Activated T-helper 2 cell treated with anti-CD3 and anti-CD28 coated beads, Interferon-gamma antibody, Interleukin-2, Interleukin-4, amounts not matched to agents 10 μg/mL and 5 μg/mL and 100 μg/mL, durations not matched to agents 14 hours and 24 hours and 36 hours (primary cell): ENCODE measurements around the gene LRRC56. TPM values are rescaled to one million over a fixed set of nuclear protein-coding genes. Genes with fewer than 3 reads are reported as not detected.

Experiments used
- DNase-seq: peaks from one replicate; pipeline ENCODE4 v3.0.0; 2021; ENCODE audit warnings: low spot score
- H3K27ac Mint-ChIP-seq: one replicate; pipeline ENCODE4 v1.8.0; 2021; ENCODE audit warnings: mixed read lengths
- H3K27me3 Mint-ChIP-seq: one replicate; pipeline ENCODE4 v1.8.0; 2021; ENCODE audit warnings: low read depth, mixed read lengths
- H3K36me3 Mint-ChIP-seq: one replicate; pipeline ENCODE4 v1.8.0; 2021; ENCODE audit warnings: low read depth, mixed read lengths
- H3K4me1 Mint-ChIP-seq: one replicate; pipeline ENCODE4 v1.8.0; 2021; ENCODE audit warnings: low read depth, mixed read lengths
- H3K4me3 Mint-ChIP-seq: one replicate; pipeline ENCODE4 v1.8.0; 2021; ENCODE audit warnings: low read depth, mild to moderate bottlenecking, moderate library complexity, mixed read lengths
- H3K9me3 Mint-ChIP-seq: one replicate; pipeline ENCODE4 v1.8.0; 2021; ENCODE audit warnings: mixed read lengths
- intact Hi-C: fragments of 100-400 bp; cut with micrococcal nuclease; formaldehyde crosslinking; loops from one replicate; pipeline ENCODE4 v1.15.1; 2023
- total RNA-seq: library from RNA; stranded (reverse); gene quantifications from 2 replicates; pipeline ENCODE4 v1.2.3, GENCODE V29; 2022

Gene LRRC56
- total RNA-seq, 1 donor from 2014 or later: 1.3 TPM

DNA sequence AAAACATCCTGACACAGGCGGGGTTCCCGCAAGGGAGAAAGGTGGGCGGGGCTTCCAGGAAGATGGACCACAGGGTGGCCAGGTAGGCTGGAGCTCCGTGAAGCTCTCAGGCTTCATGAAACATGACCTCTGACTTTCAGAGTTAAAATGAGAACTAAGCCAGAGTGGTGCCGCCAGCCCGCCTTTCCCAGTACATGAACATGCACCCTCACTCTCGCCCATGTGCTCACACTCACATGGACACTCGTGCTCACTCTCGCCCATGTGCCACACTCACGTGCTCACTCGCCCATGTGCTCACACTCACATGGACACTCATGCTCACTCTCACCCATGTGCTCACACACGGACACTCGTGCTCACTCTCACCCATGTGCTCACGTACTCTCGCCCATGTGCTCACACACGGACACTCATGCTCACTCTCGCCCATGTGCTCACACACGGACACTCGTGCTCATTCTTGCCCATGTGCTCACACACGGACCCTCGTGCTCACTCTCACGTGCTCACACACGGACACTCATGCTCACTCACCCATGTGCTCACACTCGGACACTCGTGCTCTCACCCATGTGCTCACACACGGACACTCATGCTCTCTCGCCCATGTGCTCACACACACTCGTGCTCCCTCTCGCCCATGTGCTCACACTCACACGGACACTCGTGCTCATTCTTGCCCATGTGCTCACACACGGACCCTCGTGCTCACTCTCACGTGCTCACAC lies 40.3 kb upstream of the LRRC56 start:
- peak overlapping the region; percentile 60 for H3K27ac Mint-ChIP-seq
- H3K9me3 Mint-ChIP-seq: no peaks in the 10 kb centered on the region

DNA sequence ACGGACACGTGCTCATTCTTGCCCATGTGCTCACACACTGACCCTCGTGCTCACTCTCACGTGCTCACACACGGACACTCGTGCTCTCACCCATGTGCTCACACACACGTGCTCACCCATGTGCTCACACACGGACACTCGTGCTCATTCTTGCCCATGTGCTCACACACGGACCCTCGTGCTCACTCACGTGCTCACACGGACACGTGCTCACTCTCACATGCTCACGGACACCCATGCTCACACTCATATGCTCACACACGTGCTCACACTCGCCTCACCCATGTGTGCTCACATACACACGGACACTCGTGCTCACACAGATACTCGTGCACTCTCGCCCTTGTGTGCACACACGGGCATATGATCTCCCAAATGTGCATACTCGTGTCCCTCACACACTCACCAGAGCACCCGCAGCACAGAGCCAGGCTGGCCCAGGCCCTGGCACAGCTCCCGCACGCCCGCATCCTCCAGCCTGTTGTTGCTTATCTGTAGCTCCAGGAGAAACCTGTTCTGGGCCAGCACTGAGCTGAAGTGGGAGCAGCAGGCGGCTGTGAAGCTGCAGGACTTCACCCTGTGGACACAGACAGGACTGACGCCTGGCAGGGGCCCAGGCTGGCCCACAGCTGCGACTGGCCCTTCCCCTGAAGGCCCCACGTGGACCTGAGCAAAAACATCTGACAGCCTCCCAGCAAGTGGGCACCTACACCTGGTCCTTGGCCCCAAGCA lies 39.6 kb upstream of the LRRC56 start:
- Mint-ChIP-seq H3K36me3 (peaks cover 52% of the 10 kb centered on the region), H3K27ac (peak overlapping the region; percentile 42)
- intact Hi-C loops: no loop called here

More for the DNA sequence above, 40.3 kb upstream of the LRRC56 start:
- Mint-ChIP-seq H3K4me3 (no peak overlapping the region), H3K36me3 (peaks cover 52% of the 10 kb centered on the region), H3K27me3 (no peaks in the 10 kb centered on the region), H3K4me1 (peaks cover 3% of the 10 kb centered on the region)
- intact Hi-C loops: no loop called here
- DNase-seq: no peak

GRCh38 chr11:498297-499181 lies 38.8 kb upstream of the LRRC56 start:
- no peak overlapping the region for H3K4me3 Mint-ChIP-seq
- no peaks in the 10 kb centered on the region for H3K9me3 Mint-ChIP-seq
- H3K4me1 Mint-ChIP-seq: peaks cover 3% of the 10 kb centered on the region
- no peak overlapping the region for H3K27ac Mint-ChIP-seq
- peaks cover 52% of the 10 kb centered on the region for H3K36me3 Mint-ChIP-seq
- DNase-seq: no peak
- intact Hi-C loops: no loop called here
- H3K27me3 Mint-ChIP-seq: no peaks in the 10 kb centered on the region

More for the DNA sequence above, 39.6 kb upstream of the LRRC56 start:
- Mint-ChIP-seq H3K4me3 (no peak overlapping the region), H3K4me1 (peaks cover 3% of the 10 kb centered on the region), H3K9me3 (no peaks in the 10 kb centered on the region), H3K27me3 (no peaks in the 10 kb centered on the region)
- DNase-seq: no peak

DNA sequence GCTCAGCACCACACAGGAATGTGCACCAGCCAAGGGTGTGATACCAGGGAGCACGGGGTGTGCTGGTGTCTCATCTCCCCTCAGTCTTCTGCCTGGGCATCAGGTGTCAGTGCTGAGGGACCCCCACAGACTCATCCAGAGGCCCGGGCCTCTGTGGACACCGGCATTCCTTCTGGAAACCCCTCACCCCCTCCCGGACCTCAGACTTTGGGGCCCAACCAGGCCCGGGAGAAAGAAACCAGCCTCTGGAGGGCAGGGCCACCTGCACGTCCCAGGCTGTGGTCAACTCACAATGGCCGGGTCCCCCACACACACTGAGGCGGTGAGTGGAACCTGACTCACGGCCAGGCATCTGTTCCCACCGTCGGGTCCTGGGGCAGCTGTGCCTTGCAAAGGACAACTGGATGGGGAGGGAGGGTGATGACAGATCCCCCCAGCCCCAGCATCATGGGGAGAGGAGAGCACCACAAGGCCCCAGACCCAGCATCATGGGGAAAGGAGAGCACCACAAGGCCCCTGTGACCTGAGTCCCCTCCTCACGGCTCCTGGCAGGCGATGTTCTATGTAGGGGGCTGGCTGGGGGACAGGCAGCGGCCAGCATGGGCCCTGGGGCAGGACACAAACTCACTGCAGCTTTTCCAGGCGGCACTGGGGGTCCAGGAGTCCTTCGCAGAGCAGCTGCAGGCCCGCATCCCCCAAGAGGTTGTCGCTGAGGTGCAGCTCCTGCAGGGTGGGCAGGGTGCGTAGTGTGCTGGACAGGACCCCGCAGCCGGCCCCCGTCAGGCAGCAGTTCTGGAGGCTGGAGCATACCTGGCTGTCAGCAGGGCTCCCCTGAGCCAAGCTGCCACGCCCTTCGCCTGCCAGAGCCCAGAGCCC lies 37.9 kb upstream of the LRRC56 start:
- intact Hi-C loops: no loop called here
- no peak for DNase-seq
- H3K9me3 Mint-ChIP-seq: no peaks in the 10 kb centered on the region
- H3K4me3 Mint-ChIP-seq: no peak overlapping the region
- peaks cover 6% of the 10 kb centered on the region for H3K4me1 Mint-ChIP-seq
- no peak overlapping the region for H3K27ac Mint-ChIP-seq
- H3K27me3 Mint-ChIP-seq: no peaks in the 10 kb centered on the region
- H3K36me3 Mint-ChIP-seq: peaks cover 52% of the 10 kb centered on the region

DNA sequence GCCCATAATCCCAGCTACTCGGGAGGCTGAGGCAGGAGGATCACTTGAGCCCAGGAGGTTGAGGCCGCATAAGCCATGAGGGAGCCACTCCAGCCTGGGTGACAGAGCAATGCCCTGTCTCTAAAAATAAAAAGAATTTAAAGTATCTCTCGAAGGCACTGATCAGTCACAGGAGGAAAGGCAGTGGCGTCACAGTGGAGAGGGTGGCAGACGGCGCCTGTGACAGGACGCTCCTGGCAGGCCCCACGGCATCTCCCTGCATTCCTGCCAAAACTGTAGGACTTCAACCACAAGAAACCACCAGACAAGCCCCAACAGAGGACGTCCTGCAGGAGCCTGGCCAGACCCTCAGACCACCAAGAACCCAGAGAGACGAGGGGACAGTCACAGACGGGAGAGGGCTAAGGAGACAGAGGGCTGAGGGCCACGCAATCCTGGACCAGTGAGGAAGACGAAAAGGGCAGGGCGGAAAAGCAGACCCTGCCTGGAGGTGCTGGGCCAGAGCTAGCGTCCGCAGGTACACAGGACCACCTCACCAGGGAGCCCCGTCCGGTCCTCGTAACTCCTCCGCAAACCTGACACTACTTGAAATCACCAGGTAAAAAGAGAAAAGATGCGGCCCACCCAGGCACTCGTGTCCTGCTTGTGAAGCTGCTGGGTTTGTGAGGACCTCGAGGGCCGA lies 36.2 kb upstream of the LRRC56 start:
- no peaks in the 10 kb centered on the region for H3K9me3 Mint-ChIP-seq
- H3K27me3 Mint-ChIP-seq: no peaks in the 10 kb centered on the region
- DNase-seq: no peak
- peaks cover 53% of the 10 kb centered on the region for H3K36me3 Mint-ChIP-seq
- peaks cover 17% of the 10 kb centered on the region for H3K4me1 Mint-ChIP-seq
- peak overlapping the region; percentile 17 for H3K27ac Mint-ChIP-seq
- H3K4me3 Mint-ChIP-seq: no peak overlapping the region
- intact Hi-C loops: no loop called here

DNA sequence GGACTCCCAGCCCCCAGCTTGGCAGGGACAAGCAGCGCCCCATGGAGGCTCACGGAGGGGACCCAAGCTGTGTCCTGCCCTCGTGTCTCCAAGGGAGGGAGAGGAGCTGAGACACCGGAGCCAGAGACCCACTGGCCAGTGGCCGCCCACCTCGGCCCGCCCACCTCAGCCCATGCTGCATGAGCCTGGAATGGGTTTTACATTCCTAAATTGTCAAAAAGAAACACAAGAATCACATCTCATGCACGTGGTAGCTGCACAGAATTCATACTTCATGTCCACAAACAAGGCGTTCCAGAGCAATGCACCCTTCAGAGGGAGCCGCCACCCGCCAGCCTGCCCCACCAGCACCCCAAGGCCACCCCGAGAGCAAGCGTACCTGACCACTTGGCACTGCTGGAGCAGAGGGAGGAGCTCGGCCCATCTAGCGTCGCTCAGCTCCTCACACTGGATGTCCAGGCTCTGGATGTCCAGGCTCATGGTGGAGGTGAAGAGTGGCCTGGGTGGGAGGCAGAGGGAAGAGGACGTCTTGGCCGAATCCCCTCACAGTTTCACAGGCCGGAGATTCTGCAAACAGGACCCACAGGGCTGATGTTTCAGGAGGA lies 35.5 kb upstream of the LRRC56 start:
- Mint-ChIP-seq H3K4me1 (peaks cover 18% of the 10 kb centered on the region), H3K4me3 (no peak overlapping the region), H3K27ac (no peak overlapping the region), H3K36me3 (peaks cover 50% of the 10 kb centered on the region), H3K27me3 (no peaks in the 10 kb centered on the region), H3K9me3 (no peaks in the 10 kb centered on the region)
- intact Hi-C loops: no loop called here
- DNase-seq: no peak

- no peak for DNase-seq
- Mint-ChIP-seq H3K9me3 (no peaks in the 10 kb centered on the region), H3K4me3 (no peak overlapping the region), H3K4me1 (peaks cover 16% of the 10 kb centered on the region), H3K27ac (no peak overlapping the region), H3K36me3 (peaks cover 42% of the 10 kb centered on the region), H3K27me3 (no peaks in the 10 kb centered on the region)
- intact Hi-C loops: no loop called here
These were observed 34.8 kb upstream of the LRRC56 start for GRCh38 chr11:502288-503178.

DNA sequence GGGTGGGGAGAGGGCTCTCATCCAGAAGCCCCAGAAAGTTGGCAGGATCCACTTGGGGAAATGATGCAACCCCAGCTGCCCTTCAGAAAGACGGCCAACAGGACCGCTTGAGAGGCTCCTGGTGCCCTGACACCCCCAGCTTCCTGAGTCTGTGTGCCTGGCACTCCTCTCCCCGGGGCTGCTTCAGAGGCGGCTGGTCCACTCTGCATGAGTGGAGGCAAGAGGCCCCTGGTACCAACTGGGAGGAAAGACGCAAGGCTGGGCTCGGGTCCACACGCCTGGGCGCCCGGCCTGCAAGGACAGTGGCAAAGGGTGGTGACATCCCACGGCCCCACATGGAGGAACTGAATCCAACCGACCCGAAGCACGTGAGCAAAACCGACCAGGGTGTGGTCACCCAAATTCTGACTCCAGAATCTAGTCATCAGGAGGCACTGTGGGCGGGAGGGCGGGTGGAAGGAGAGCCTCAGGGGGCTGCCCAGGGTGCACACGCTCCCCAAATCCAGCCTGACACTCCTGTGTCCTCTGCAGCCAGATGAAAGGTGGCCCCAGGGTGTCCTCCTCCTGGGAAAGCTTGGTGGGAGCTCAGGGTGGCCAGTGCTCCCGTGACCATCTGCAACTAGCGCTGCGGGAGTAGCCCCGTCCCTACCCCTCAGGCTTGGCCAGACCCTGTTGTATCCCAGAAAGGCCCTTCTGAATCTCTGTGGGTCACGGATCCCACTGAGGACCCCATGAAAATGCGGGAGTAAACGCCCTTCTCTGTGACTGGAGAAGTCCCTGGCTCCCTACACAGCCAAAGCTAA lies 33.9 kb upstream of the LRRC56 start:
- no peaks in the 10 kb centered on the region for H3K9me3 Mint-ChIP-seq
- no peak for DNase-seq
- H3K4me3 Mint-ChIP-seq: peak overlapping the region; percentile 51
- peaks cover 38% of the 10 kb centered on the region for H3K36me3 Mint-ChIP-seq
- no peaks in the 10 kb centered on the region for H3K27me3 Mint-ChIP-seq
- H3K27ac Mint-ChIP-seq: no peak overlapping the region
- peaks cover 17% of the 10 kb centered on the region for H3K4me1 Mint-ChIP-seq
- intact Hi-C loops: no loop called here

DNA sequence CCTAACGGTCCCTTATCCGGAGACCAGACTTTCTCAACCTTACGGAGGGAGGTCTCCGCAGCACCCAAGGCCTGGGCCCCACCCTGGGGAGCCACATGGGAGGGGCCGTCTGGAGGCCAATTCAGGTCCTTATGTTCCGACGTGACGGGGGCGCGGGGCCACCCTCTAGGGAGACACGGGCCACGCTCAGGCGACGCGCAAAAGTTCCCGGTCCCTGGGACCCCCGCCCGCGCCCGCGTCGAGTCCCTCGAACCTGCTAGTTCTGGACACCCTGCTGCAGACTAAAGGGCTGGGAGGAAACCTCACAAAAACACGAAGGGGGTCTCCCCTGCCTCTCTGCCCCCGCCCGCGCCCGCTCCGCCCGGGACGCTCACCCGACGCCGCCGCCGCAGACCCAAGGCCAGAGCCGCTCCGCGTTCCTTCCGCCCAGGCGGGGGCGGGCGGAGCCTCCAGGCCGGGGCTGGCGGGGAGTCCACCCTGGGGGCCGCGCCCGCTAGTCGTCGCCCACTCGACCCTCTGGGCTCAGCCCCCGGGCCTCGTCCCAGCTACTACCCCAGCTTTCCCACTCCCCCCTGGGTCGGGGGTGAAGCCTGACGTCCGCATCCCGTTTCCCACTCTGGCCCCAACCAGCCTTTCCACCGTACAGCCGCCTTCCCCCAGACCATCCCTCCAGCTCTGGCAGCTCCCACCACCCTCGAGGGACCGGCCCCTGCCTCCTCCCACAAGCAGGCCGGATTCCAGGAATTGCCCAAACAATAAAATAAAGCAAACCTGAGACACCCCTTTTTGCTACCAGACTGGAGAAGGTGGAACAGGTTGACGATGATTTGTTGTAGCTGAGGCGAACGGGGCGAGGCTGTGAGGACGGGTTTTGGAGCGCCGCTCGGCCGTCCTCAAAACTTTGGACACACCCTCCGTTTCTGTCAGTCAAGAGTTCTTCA lies 33.0 kb upstream of the LRRC56 start:
- intact Hi-C loops: no loop called here
- DNase-seq: no peak
- Mint-ChIP-seq H3K4me3 (peak overlapping the region; percentile 95), H3K27ac (peak overlapping the region; percentile 63), H3K27me3 (no peaks in the 10 kb centered on the region), H3K9me3 (no peaks in the 10 kb centered on the region), H3K4me1 (peaks cover 17% of the 10 kb centered on the region), H3K36me3 (peaks cover 32% of the 10 kb centered on the region)
